LNCAP (cell line): ENCODE results near the gene GLI3.

Source experiments
- TF ChIP-seq, protein P1 (sequence below): fragments of 450-650 bp; IDR thresholded peaks from 2 replicates; pipeline ENCODE4 v1.5.1; 2017; ENCODE audit warnings: mild to moderate bottlenecking

The GLI3 gene

GRCh38 chr7:41938371-41938770 lies 298.6 kb downstream of the GLI3 start:
- TF ChIP-seq, protein P1, sequence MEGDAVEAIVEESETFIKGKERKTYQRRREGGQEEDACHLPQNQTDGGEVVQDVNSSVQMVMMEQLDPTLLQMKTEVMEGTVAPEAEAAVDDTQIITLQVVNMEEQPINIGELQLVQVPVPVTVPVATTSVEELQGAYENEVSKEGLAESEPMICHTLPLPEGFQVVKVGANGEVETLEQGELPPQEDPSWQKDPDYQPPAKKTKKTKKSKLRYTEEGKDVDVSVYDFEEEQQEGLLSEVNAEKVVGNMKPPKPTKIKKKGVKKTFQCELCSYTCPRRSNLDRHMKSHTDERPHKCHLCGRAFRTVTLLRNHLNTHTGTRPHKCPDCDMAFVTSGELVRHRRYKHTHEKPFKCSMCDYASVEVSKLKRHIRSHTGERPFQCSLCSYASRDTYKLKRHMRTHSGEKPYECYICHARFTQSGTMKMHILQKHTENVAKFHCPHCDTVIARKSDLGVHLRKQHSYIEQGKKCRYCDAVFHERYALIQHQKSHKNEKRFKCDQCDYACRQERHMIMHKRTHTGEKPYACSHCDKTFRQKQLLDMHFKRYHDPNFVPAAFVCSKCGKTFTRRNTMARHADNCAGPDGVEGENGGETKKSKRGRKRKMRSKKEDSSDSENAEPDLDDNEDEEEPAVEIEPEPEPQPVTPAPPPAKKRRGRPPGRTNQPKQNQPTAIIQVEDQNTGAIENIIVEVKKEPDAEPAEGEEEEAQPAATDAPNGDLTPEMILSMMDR, result no peak

DNA sequence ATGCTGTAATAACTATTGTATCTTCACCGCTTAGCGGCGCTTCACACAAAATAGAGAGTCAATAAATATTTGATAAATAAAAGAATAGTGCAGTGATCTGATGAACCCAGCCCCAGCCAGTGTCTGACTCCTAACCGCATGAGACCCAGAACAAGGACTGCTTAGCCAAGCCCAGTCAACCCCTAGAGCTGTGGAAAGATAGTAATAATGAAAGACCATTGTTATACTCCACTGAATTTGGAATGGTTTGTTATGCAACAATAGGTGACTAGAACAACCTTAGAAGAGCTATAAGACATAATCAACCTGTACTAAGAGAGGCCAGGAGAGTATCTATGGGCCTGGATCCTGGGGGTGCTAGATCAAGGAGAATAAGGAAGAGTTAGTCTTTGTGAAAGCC lies 303.6 kb downstream of the GLI3 start:
- TF ChIP-seq, protein P1, result no peak

DNA sequence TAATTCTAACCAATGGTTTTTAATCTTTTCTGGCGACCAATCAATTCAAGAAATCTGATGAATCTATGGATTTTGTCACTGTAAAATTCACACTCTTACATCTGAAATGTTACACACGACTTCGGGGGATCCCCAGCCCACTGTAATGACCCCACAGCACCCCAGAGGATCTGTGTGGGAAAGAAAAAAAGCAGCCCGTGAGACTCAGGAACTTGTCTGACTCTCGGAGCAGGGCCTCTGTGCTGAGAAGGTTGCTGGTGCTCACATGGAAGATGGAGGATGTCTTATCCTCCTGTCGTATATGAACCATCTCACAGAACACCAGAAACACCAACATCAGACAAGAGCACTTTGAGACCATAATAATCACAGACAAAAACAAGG lies 305.8 kb downstream of the GLI3 start:
- TF ChIP-seq, protein P1, result no peak

DNA sequence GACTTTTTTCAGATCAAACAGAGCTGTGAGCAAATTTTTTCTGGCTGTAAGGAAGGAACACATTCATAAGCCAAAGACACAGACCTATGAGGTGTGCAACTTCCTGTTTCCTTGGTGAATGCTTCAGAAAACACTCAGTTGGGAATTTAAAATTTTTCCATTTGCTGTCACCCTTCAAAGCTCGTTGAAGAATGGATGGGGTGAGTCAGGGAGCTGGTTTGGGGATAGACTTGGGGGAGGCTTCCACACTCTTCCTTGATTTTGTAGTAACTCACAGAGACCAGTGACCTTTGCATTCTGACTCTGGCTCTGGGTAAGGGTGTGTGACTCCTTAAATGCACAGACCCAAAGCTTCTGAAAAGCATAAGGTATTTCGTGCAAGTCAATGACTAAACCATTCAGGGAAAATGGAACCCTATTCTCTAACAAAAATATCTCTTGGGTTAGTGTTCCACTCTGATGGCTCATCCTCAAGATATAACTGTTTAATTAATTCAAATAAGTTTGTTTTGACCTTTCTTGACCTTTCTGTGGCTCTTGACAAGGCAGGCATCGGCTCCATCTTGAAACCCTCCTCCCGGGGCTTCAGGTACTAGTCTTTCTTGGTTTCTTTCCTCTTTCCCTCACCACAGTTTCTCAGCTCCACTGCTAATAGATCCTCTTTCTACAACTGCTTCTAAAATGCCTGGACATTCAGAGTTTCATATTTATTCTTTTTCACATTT lies 306.3 kb downstream of the GLI3 start:
- TF ChIP-seq, protein P1, result no peak

GRCh38 chr7:41928781-41929180 lies 308.2 kb downstream of the GLI3 start:
- TF ChIP-seq, protein P1, result no peak

GRCh38 chr7:41928166-41928565 lies 308.8 kb downstream of the GLI3 start:
- TF ChIP-seq, protein P1, result no peak

- TF ChIP-seq, protein P1, result no peak
These were observed 309.6 kb downstream of the GLI3 start for GRCh38 chr7:41927380-41927779.

DNA sequence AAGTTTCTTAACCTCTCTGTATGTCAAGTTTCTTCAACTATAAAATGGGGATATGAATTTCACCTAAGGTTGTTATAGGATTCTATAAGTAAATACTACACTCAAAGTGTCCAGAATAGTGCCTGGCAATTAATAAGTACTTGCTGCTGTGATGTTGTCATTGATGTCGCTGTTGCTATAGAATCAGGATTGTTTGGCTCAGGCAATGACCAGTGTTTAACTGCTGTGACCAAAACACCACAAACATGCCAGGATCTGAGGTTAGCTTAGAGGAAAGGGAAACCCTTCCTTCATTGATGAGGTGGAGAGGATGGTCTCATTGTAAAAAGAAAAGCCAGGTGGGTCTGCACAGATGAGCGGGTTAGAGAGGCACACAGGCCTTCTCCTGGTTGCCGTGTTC lies 311.1 kb downstream of the GLI3 start:
- TF ChIP-seq, protein P1, result no peak
